ENCODE data around the gene HOXA7. TPM values are rescaled to one million over a fixed set of nuclear protein-coding genes. Genes with fewer than 3 reads are reported as not detected.
A peak's percentile ranks its signal among the peaks of the same experiment; 100 is the strongest.

Gene HOXA7
- total RNA-seq, 4 donors from 2014 or later, result 3.3 to 11.8 (median 5.7) TPM

DNA sequence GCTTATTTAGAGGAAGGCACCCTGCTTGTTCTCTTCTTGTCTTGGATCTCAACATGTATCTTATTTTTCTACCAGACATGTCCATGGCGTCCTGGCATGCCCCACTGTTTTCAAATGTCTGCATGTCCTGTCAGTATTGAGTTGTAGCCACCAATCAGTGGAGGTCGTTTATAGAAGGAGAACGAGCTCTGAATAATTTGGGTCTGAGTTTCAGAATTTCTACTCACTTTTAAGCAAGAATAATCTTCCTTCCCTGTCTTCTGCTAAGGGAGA, 46.3 kb upstream of the HOXA7 start:
- H3K27me3 ChIP-seq, result peaks cover 0 to 89% of the 10 kb centered on the region in 2 donors
- no peak overlapping the region for H3K4me3 ChIP-seq
- H3K9me3 ChIP-seq, result peaks cover 0 to 6% (median 0%) of the 10 kb centered on the region in 4 donors
- DNase-seq, result no peak
- no peak for TF ChIP-seq POLR2A (IDR thresholded peaks at IDR 0.05)
- TF ChIP-seq, protein P1, sequence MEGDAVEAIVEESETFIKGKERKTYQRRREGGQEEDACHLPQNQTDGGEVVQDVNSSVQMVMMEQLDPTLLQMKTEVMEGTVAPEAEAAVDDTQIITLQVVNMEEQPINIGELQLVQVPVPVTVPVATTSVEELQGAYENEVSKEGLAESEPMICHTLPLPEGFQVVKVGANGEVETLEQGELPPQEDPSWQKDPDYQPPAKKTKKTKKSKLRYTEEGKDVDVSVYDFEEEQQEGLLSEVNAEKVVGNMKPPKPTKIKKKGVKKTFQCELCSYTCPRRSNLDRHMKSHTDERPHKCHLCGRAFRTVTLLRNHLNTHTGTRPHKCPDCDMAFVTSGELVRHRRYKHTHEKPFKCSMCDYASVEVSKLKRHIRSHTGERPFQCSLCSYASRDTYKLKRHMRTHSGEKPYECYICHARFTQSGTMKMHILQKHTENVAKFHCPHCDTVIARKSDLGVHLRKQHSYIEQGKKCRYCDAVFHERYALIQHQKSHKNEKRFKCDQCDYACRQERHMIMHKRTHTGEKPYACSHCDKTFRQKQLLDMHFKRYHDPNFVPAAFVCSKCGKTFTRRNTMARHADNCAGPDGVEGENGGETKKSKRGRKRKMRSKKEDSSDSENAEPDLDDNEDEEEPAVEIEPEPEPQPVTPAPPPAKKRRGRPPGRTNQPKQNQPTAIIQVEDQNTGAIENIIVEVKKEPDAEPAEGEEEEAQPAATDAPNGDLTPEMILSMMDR (IDR thresholded peaks at IDR 0.05), result no peak
- H3K27ac ChIP-seq, result no peak overlapping the region
- peaks cover 4 to 44% (median 13%) of the 10 kb centered on the region in 4 donors for H3K4me1 ChIP-seq
- H3K36me3 ChIP-seq, result no peaks in the 10 kb centered on the region

DNA sequence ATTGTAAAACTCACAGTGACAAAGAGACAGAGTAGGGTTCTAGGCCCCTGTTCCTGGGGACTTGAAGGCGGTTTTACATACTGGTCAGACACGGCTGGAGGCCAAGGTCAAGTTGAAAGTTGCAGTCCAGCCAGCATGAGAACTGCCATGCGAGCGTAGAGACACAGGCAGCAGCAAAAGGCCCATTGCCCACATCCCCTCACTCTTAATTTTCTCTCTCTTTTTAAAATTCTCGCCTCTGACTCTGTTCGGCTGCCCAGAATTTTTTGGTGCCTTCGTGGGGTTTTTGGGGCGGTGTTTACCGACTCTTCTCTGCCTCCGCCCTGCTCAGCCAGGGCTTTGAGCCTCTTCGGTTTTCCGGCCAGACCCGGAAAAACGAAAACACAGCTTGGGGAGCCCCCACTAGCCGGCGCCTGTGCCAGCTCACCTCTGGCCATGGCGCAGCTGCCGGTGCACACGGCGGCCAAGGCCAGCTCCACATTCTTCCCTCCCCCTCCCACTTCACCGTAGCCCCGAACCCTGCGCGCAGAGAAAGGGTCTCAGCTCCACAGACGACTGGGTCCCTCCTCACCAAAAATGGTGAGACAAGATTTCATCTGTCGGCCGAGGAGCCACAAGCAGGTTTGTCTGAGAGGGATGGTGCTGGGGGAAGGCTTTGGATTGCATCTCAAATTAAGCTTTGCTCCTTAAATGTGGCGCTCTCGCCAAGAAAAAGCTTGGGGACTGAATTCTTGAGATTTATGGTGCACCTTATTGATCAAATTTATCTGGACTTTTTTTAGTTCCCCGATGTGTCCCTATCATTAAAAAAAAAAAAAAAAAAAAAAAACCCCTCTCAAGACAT, 45.8 kb upstream of the HOXA7 start:
- TF ChIP-seq, protein P1 (IDR thresholded peaks at IDR 0.05), result no peak
- TF ChIP-seq POLR2A (IDR thresholded peaks at IDR 0.05), result no peak
- Histone ChIP-seq H3K4me1 (peaks cover 4 to 44% (median 13%) of the 10 kb centered on the region in 4 donors), H3K27ac (no peak overlapping the region), H3K27me3 (peaks cover 0 to 93% of the 10 kb centered on the region in 2 donors), H3K4me3 (no peak overlapping the region), H3K9me3 (peaks cover 0 to 6% (median 0%) of the 10 kb centered on the region in 4 donors), H3K36me3 (no peaks in the 10 kb centered on the region)
- DNase-seq, result peak in 1 of 3 donors; percentile 51

DNA sequence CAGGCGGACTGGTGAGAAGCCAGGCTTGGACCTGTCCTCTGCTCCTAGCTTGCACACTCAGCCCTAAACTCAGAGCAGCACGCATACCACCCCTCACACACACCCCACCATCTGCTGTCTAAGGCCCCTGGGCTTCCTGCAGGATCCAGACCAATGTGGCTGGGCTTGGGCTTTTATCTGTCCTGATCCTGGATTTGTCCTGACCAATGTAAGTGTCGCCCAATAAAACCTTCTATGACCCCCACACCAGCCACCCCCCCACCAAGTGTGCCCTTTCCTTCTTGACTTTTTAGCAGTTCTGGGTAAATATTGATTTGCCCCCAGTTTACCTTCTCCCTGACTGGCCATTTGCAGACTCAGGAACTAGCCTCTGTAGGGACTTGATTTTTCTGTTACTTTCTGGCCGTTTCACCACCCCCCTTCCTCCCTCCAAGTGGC, 45.1 kb upstream of the HOXA7 start:
- peaks cover 0 to 6% (median 0%) of the 10 kb centered on the region in 4 donors for H3K9me3 ChIP-seq
- no peaks in the 10 kb centered on the region for H3K36me3 ChIP-seq
- no peak for DNase-seq
- H3K4me1 ChIP-seq, result peaks cover 4 to 44% (median 13%) of the 10 kb centered on the region in 4 donors
- H3K27me3 ChIP-seq, result peaks cover 0 to 92% of the 10 kb centered on the region in 2 donors
- peak overlapping the region in 1 of 4 donors; percentile 26 for H3K4me3 ChIP-seq
- TF ChIP-seq POLR2A (IDR thresholded peaks at IDR 0.05), result no peak
- TF ChIP-seq, protein P1 (IDR thresholded peaks at IDR 0.05), result no peak
- H3K27ac ChIP-seq, result no peak overlapping the region

DNA sequence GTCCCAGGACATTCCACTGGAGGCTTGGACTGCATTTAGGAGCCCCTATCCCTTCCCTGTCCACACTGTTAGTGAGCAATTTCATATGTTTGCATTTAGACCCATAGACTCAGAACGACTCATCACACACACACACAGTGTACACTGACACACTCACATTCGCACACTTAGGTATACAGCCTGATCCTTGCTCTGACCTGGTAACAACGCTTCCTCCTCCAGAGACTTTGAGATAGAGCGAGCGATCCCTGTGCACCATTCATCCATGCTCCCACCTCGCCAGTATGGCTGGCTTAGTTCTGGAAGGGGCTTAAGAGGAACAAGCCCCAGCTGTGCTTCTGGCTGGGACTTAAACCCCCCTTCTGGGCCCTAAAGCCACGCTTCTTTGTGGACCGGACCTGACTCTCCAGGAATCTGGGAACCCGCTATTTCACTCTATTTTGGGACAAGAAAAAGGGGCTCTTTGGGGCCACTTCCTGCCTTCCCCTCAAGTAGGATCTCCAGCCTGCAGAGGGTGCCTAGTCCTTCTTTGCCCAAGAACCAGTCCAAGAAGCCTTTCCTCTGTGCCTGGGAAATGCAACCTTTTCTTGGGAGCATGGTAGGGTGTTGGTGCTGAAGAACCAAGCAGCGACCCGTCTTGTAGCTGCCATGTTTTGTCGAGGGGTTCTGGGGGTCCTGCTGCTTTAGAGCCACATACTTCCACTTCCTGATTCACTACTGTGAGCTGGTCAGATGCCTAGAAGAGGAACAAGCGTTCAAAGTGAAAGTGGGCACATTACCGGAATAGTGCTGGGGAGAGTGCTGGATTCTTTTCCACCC, 44.5 kb upstream of the HOXA7 start:
- Histone ChIP-seq H3K4me1 (peaks cover 4 to 44% (median 13%) of the 10 kb centered on the region in 4 donors), H3K27ac (no peak overlapping the region), H3K4me3 (peak overlapping the region in 3 of 4 donors; percentile 34 to 47 (median 46)), H3K27me3 (peaks cover 0 to 89% of the 10 kb centered on the region in 2 donors), H3K36me3 (no peaks in the 10 kb centered on the region), H3K9me3 (peaks cover 0 to 6% (median 0%) of the 10 kb centered on the region in 4 donors)
- TF ChIP-seq POLR2A (IDR thresholded peaks at IDR 0.05), result no peak
- TF ChIP-seq, protein P1 (IDR thresholded peaks at IDR 0.05), result no peak
- peak in 1 of 3 donors; percentile 50 for DNase-seq

DNA sequence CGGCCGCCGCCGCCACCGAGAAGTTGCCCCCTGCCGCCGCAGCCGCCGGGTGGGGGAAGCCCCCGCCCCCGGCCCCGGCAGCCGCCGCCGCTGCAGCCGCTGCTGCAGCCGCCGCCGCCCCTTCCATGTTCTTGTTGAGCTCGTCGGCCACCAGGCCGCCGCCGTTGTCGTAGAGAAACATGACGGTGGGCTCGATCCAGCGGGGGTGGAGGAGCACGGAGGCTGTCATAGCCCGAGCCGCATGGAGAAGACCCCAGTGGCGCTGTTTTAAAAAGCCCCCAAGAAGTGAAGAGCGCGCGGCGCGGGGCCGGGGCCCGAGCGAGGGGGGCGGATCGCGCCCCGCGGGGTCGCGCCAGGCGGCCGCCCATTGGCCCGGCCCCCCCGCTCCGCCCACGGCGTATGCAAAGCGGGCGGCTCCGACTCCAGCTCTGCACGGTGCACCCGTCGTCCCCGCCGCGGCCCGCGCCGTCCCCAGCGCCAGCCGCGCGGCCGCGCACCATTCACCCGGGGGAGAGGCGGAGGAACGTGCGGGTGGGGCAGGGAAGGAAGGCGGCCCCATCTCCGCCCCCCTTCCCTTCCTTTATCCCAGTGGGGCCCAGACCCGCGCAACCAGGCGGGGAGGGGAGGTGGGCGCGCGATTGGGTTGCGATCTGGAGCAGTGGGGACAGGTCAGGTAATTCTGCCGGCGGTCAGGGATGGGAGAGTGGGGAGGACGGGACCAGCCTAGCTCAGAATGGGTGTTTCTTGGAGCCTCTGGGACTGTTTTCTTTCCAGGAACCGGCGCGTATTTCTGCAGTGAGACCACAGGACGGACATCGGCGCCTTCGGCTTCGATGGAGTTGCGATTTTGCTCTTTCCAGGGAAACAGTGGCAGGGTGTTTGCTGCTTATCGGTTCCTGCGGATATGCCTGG, 43.6 kb upstream of the HOXA7 start, which contains the start of gene HOXA13:
Gene HOXA13, minus strand, starts transcription at position 243 of the 912 bp plus-strand sequence. Its CDS starts 14 bp downstream, at position 229.
- DNase-seq, result peak in 1 of 3 donors; percentile 58
- H3K9me3 ChIP-seq, result peaks cover 0 to 6% (median 0%) of the 10 kb centered on the region in 4 donors
- H3K27ac ChIP-seq, result no peak within 1 kb of the TSS
- H3K36me3 ChIP-seq, result no peaks in the 10 kb centered on the region
- peak within 1 kb of the TSS; percentile 1 to 47 (median 40) for H3K4me3 ChIP-seq
- TF ChIP-seq, protein P1 (IDR thresholded peaks at IDR 0.05), result no peak
- TF ChIP-seq POLR2A (IDR thresholded peaks at IDR 0.05), result no peak
- H3K27me3 ChIP-seq, result peaks cover 0 to 89% of the 10 kb centered on the region in 2 donors
- H3K4me1 ChIP-seq, result peaks cover 4 to 35% (median 13%) of the 10 kb centered on the region in 4 donors

Data from Peyer's patch (tissue), 4 donors.